HCT116 (cell line): ENCODE measurements around the gene C1orf35.

Experiments
- CEBPB ChIP-seq: IDR thresholded peaks from 2 replicates; pipeline ENCODE4 v1.6.1; 2012; ENCODE audit warnings: low read depth
- EGR1 ChIP-seq: IDR thresholded peaks from 2 replicates; pipeline ENCODE4 v1.6.1; 2012; ENCODE audit warnings: low read depth
- EZH2 ChIP-seq: fragments of 200-600 bp; sonication (generic); IDR thresholded peaks from 2 replicates; pipeline ENCODE4 v1.6.1; 2017; ENCODE audit warnings: antibody characterized with exemption, mixed run types
- JUND ChIP-seq: IDR thresholded peaks from 2 replicates; pipeline ENCODE4 v1.6.1; 2012
- POLR2A ChIP-seq: IDR thresholded peaks from 2 replicates; pipeline ENCODE4 v1.7.0; 2011; ENCODE audit warnings: borderline replicate concordance; ENCODE audit not compliant: insufficient read depth, insufficient read length; ENCODE audit errors: extremely low read depth
- POLR2AphosphoS5 ChIP-seq: IDR thresholded peaks from 2 replicates; pipeline ENCODE4 v1.6.1; 2011; ENCODE audit warnings: mild to moderate bottlenecking, low read depth, low read length, moderate library complexity
- RAD21 ChIP-seq: IDR thresholded peaks from 2 replicates; pipeline ENCODE4 v1.6.1; 2012; ENCODE audit warnings: low read depth, mild to moderate bottlenecking
- SIN3A ChIP-seq: IDR thresholded peaks from 2 replicates; pipeline ENCODE4 v1.6.1; 2012; ENCODE audit warnings: low read depth
- SRF ChIP-seq: IDR thresholded peaks from 2 replicates; pipeline ENCODE4 v1.6.1; 2012; ENCODE audit warnings: low read depth
- ZNF274 ChIP-seq: fragments of 200-500 bp; sonication (Bioruptor generic); IDR thresholded peaks from 2 replicates; pipeline ENCODE4 v1.6.1; 2014; ENCODE audit warnings: mild to moderate bottlenecking, low read depth, low read length, inconsistent platforms
- TF ChIP-seq, protein P1 (sequence below), 3 experiments: fragments of 200-600 bp in 1 of 3; sonication (generic) in 1 of 3; IDR thresholded peaks in 2 of 3; conservative IDR thresholded peaks in 1 of 3; 2 replicates each; pipeline ENCODE4 v1.5.1; 2012 to 2017; ENCODE audit warnings: low read depth in 2 of 3, low read length in 2 of 3, antibody characterized with exemption in 1 of 3, borderline replicate concordance in 1 of 3, control low read depth in 1 of 3, mild to moderate bottlenecking in 1 of 3, mixed read lengths in 1 of 3, mixed run types in 1 of 3, moderate library complexity in 1 of 3; ENCODE audit not compliant: insufficient read depth in 1 of 3
- TF ChIP-seq, protein P2 (sequence below): IDR thresholded peaks from 2 replicates; pipeline ENCODE4 v1.6.1; 2012
- TF ChIP-seq, protein P3 (sequence below): IDR thresholded peaks from 2 replicates; pipeline ENCODE4 v1.6.1; 2012; ENCODE audit warnings: low read depth

DNA sequence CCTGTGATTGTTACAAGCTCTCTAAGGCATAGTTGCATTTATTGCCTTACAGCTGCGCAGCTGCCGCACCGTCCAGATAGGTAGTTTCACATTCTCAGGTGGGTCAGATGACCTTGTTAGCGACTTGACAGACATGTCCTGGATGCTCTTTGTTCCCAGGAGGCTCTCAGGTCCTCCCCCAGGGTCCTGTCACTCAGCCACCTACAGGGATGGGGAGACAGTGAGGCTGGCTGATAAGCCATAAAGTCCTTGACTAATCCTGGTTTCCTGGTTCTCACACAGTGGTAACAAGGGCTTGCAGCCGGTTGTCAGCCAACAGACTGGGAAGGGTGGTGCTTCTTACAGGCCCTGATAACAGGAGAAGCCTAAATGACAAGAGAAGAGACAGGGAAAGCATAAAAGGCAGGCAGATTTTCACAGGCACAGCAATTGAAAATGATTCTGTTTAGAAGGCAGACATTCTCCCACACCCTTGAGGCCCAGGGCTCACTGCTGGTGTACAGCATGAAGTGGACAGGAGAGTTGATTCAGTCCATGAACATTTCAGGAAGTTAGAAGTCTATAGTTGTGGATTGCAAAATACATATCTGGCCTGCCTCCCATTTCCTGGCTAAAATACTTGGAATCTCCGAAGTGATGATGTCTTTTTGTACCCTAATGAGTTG, 17.7 kb downstream of the C1orf35 start:
- TF ChIP-seq, protein P1, sequence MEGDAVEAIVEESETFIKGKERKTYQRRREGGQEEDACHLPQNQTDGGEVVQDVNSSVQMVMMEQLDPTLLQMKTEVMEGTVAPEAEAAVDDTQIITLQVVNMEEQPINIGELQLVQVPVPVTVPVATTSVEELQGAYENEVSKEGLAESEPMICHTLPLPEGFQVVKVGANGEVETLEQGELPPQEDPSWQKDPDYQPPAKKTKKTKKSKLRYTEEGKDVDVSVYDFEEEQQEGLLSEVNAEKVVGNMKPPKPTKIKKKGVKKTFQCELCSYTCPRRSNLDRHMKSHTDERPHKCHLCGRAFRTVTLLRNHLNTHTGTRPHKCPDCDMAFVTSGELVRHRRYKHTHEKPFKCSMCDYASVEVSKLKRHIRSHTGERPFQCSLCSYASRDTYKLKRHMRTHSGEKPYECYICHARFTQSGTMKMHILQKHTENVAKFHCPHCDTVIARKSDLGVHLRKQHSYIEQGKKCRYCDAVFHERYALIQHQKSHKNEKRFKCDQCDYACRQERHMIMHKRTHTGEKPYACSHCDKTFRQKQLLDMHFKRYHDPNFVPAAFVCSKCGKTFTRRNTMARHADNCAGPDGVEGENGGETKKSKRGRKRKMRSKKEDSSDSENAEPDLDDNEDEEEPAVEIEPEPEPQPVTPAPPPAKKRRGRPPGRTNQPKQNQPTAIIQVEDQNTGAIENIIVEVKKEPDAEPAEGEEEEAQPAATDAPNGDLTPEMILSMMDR (IDR thresholded peaks at IDR 0.05 in 2 of 3, conservative IDR thresholded peaks at IDR 0.05 in 1 of 3; ENCODE audit: borderline replicate concordance in 1 of 3, insufficient read depth in 1 of 3, low read depth in 2 of 3, low read length in 2 of 3) = no peak
- TF ChIP-seq, protein P2, sequence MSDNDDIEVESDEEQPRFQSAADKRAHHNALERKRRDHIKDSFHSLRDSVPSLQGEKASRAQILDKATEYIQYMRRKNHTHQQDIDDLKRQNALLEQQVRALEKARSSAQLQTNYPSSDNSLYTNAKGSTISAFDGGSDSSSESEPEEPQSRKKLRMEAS = no peak
- TF ChIP-seq, protein P3, sequence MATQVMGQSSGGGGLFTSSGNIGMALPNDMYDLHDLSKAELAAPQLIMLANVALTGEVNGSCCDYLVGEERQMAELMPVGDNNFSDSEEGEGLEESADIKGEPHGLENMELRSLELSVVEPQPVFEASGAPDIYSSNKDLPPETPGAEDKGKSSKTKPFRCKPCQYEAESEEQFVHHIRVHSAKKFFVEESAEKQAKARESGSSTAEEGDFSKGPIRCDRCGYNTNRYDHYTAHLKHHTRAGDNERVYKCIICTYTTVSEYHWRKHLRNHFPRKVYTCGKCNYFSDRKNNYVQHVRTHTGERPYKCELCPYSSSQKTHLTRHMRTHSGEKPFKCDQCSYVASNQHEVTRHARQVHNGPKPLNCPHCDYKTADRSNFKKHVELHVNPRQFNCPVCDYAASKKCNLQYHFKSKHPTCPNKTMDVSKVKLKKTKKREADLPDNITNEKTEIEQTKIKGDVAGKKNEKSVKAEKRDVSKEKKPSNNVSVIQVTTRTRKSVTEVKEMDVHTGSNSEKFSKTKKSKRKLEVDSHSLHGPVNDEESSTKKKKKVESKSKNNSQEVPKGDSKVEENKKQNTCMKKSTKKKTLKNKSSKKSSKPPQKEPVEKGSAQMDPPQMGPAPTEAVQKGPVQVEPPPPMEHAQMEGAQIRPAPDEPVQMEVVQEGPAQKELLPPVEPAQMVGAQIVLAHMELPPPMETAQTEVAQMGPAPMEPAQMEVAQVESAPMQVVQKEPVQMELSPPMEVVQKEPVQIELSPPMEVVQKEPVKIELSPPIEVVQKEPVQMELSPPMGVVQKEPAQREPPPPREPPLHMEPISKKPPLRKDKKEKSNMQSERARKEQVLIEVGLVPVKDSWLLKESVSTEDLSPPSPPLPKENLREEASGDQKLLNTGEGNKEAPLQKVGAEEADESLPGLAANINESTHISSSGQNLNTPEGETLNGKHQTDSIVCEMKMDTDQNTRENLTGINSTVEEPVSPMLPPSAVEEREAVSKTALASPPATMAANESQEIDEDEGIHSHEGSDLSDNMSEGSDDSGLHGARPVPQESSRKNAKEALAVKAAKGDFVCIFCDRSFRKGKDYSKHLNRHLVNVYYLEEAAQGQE = no peak
- TF ChIP-seq EZH2 (no peak), JUND (no peak), POLR2A (no peak), RAD21 (no peak), EGR1 (no peak), ZNF274 (no peak), CEBPB (no peak), SRF (no peak), POLR2AphosphoS5 (no peak), SIN3A (no peak)
